ENCODE measurements around the gene NSA2.

DNA sequence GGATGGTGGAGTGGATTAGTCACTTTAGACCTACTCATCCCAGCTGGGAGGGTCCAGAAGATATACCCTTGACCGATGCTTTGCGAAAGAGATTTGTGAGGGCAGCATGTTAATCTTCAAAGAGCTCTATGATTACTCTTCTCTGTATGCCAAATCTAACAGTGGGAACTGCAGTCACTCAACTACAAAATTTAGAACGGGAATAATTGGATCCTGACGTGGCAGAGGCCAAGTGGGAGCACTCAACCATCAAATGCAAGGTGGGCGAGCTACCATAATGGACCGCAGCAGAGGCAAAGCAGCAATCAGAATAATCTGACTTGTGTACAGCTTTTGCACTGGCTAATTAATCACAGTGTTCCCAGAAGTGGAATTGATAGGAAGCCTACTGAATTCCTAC lies 20.4 kb downstream of the NSA2 start:
- TF ChIP-seq POLR2AphosphoS5 (IDR thresholded peaks at IDR 0.05): no peak
- TF ChIP-seq, protein P1, sequence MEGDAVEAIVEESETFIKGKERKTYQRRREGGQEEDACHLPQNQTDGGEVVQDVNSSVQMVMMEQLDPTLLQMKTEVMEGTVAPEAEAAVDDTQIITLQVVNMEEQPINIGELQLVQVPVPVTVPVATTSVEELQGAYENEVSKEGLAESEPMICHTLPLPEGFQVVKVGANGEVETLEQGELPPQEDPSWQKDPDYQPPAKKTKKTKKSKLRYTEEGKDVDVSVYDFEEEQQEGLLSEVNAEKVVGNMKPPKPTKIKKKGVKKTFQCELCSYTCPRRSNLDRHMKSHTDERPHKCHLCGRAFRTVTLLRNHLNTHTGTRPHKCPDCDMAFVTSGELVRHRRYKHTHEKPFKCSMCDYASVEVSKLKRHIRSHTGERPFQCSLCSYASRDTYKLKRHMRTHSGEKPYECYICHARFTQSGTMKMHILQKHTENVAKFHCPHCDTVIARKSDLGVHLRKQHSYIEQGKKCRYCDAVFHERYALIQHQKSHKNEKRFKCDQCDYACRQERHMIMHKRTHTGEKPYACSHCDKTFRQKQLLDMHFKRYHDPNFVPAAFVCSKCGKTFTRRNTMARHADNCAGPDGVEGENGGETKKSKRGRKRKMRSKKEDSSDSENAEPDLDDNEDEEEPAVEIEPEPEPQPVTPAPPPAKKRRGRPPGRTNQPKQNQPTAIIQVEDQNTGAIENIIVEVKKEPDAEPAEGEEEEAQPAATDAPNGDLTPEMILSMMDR (IDR thresholded peaks at IDR 0.05): no peak

All from breast epithelium (tissue), 3 donors.